Kidney epithelial cell (primary cell): Measurements from ENCODE around the gene FAM181B. TPM values are rescaled to one million over a fixed set of nuclear protein-coding genes. Genes with fewer than 3 reads are reported as not detected.

Experiments used
- DNase-seq: peaks from one replicate; pipeline ENCODE4 v3.0.0-alpha.2; 2010; ENCODE audit warnings: low read depth
- H3K27me3 ChIP-seq: 2 replicates; pipeline ENCODE4 v1.6.0; 2011; ENCODE audit warnings: low read length; ENCODE audit not compliant: control insufficient read depth, insufficient read depth
- H3K36me3 ChIP-seq: 2 replicates; pipeline ENCODE4 v1.5.1; 2011; ENCODE audit warnings: low read length; ENCODE audit not compliant: control insufficient read depth, insufficient read depth
- H3K4me3 ChIP-seq: 2 replicates; pipeline ENCODE4 v1.5.1; 2011; ENCODE audit warnings: low read depth, mild to moderate bottlenecking, control low read depth, low read length
- CTCF ChIP-seq: IDR thresholded peaks from 2 replicates; pipeline ENCODE4 v1.5.1; 2011; ENCODE audit warnings: mild to moderate bottlenecking, moderate library complexity, low read length, control low read depth, inconsistent platforms; ENCODE audit not compliant: insufficient read depth, poor library complexity, severe bottlenecking
- total RNA-seq: library from RNA; depleted of rRNA; stranded (reverse); fragments of >200 nt; gene quantifications from 2 replicates; pipeline ENCODE4 v1.2.3, GENCODE V29; 2015

Gene FAM181B
- total RNA-seq, 1 donor from 2014 or later = 0.38 TPM

GRCh38 chr11:82756765-82757639 is 23.3 kb upstream of the FAM181B start:
- H3K27me3 ChIP-seq = no peaks in the 10 kb centered on the region
- TF ChIP-seq CTCF = no peak

DNA sequence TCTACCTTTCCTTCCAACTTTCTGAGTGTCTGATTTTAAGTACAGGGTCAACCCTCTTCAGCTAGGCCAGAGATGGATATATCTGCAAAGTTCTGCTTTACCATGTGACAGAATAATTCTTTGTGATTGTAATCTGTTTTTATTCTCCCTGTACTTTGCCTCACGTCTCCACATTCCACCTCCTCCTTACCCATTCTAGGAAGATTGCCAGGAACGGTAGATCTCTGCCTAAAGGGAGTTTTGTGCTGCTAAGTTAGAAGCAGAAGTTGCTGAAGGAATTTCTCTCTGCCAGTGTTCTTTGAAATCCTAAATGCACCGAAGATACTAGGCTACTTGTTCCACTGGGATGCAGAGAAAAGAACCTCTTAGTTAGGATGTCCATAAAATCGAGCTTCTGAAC is 20.7 kb upstream of the FAM181B start:
- Histone ChIP-seq H3K4me3 (no peak overlapping the region), H3K36me3 (no peaks in the 10 kb centered on the region), H3K27me3 (no peaks in the 10 kb centered on the region)
- no peak for DNase-seq
- no peak for TF ChIP-seq CTCF

More at GRCh38 chr11:82756765-82757639, 23.3 kb upstream of the FAM181B start:
- no peak overlapping the region for H3K4me3 ChIP-seq
- H3K36me3 ChIP-seq = no peaks in the 10 kb centered on the region
- DNase-seq = no peak

- no peaks in the 10 kb centered on the region for H3K27me3 ChIP-seq
- no peak overlapping the region for H3K4me3 ChIP-seq
- no peak for DNase-seq
- TF ChIP-seq CTCF = no peak
- H3K36me3 ChIP-seq = no peaks in the 10 kb centered on the region
These were observed 20.3 kb upstream of the FAM181B start for GRCh38 chr11:82753921-82754320.

DNA sequence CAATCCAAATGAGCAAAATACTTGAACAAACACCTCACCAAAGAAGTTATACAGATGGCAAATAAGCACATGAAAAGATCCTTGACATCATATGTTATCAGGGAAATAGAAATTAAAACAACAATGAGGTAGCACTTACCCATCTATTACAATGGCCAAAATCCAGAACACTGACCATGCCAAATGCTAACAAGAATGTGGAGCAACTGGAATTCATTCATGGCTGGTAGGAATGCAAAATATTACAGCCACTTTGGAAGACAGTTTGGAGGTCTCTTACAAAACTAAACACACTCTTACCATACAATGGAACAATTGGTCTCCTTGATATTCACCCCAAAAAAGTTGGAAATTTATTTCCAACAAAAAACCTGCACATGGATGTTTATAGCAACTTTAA is 19.1 kb upstream of the FAM181B start:
- H3K36me3 ChIP-seq = no peaks in the 10 kb centered on the region
- H3K27me3 ChIP-seq = no peaks in the 10 kb centered on the region
- H3K4me3 ChIP-seq = no peak overlapping the region
- TF ChIP-seq CTCF = no peak
- DNase-seq = no peak

- no peak for TF ChIP-seq CTCF
- DNase-seq = peak; percentile 14
- Histone ChIP-seq H3K4me3 (no peak overlapping the region), H3K27me3 (no peaks in the 10 kb centered on the region), H3K36me3 (no peaks in the 10 kb centered on the region)
These were observed 17.0 kb upstream of the FAM181B start for GRCh38 chr11:82750643-82751139.

- Histone ChIP-seq H3K27me3 (no peaks in the 10 kb centered on the region), H3K36me3 (no peaks in the 10 kb centered on the region), H3K4me3 (no peak overlapping the region)
- peak; percentile 25 for DNase-seq
- TF ChIP-seq CTCF = no peak
These were observed 13.8 kb upstream of the FAM181B start for GRCh38 chr11:82747471-82747870.
